ENCODE results near the gene RRP12. TPM values are rescaled to one million over a fixed set of nuclear protein-coding genes. Genes with fewer than 3 reads are reported as not detected.

RRP12 gene
- polyA plus RNA-seq, 4 donors: 14.8 to 28.2 (median 20.7) TPM

DNA sequence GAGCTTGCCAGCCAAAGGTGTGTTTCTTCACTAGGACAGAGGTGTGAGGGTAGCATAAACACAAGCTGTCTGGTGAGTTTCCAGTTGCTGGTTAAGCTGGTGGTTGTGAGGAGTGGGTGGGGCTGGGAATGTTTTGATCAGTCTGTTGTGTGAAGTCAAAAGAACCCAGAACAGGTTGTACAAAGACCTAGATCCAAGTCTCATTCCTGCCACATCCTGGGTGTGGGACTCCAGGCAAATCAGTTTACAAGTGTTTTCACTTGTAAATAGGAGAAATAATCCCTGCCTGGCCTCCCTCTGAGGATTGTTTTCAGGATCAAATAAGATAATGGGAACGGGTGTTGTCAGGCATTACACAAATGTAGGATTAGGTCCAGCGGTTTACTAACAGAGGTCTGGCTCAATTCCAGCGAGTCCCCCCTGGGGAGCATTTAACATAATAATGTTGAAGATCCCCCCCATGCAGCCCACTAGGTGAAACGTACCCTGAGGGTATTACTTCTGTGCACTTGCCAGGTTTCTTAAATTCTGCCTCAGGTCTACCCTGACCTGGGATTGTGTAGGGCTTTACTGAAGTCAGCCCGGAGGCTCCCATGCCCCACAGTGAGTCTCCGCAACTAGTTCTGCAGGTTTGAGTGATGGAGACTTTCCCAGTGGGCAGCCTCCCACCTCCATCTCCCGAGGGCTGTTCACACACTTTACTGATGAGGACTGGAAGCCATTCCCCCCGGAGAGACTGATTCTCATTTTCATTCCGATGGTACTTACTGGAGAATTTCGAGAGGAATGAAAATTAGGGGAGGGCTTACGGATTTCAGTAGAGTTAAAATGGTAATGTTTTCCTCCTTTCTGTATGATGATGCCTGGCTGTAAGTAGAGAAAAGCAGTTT is 64.0 kb downstream of the RRP12 start:
- DNase-seq (ENCODE audit: low read depth in 4 of 4, low spot score in 3 of 4): no peak

DNA sequence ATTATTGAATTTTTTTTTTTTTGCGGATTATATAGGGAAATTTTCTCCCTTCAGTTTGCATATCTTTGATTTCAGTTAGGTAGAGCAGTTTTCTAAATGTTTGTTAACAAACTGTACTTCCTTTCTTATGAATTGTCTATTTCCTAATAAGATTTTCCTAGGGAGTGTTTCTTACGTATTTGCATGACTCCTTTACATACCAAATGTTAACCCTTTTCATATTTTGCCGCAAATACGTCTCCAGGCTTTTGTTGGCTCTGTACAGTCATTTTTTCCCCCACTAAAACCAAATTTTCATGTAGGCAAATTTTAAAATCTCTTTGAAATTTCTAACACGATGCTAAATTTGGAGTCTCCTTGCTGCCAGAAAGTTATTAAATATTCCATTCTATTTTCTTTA is 64.7 kb downstream of the RRP12 start:
- DNase-seq (ENCODE audit: low read depth in 4 of 4, low spot score in 3 of 4): no peak

DNA sequence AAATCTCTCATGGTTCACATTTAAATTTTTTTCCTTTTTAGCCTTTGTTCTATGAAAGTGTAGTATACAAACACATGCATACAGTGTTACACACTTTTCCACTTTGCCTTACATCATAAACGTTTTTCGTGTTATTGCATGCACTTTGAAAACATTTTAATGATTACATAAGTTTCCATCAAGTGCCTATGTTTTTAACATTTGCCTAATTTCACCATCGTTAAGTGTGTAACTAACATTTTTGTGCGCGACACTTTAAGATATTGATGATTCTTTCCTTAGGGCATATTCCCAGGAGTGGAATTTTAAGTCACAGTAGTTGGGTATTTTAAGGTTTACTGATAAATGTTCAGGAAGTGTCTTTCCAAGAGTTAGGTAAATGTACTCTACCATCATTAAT is 65.1 kb downstream of the RRP12 start:
- no peak for DNase-seq (ENCODE audit: low read depth in 4 of 4, low spot score in 3 of 4)

DNA sequence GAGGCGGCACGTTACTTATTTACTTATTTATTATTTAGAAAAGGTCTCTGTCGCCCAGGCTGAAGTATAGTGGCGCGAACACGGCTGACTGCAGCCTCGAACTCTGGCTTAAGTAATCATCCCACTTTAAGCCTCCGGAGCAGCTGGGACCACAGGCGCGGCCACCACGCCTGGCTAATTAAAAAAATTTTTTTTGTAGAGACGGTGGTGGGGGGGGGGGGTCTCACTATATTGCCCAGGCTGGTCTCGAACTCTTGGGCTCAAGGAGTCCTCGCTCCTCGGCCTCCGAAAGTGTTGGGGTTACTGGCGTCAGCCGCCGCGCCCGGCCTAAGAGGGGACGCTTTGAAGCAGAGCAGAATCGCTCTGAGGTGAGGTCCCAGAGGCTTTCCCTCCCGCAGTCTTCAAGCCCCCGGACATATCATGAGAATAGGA is 65.9 kb downstream of the RRP12 start:
- no peak for DNase-seq (ENCODE audit: low read depth in 4 of 4, low spot score in 3 of 4)

DNA sequence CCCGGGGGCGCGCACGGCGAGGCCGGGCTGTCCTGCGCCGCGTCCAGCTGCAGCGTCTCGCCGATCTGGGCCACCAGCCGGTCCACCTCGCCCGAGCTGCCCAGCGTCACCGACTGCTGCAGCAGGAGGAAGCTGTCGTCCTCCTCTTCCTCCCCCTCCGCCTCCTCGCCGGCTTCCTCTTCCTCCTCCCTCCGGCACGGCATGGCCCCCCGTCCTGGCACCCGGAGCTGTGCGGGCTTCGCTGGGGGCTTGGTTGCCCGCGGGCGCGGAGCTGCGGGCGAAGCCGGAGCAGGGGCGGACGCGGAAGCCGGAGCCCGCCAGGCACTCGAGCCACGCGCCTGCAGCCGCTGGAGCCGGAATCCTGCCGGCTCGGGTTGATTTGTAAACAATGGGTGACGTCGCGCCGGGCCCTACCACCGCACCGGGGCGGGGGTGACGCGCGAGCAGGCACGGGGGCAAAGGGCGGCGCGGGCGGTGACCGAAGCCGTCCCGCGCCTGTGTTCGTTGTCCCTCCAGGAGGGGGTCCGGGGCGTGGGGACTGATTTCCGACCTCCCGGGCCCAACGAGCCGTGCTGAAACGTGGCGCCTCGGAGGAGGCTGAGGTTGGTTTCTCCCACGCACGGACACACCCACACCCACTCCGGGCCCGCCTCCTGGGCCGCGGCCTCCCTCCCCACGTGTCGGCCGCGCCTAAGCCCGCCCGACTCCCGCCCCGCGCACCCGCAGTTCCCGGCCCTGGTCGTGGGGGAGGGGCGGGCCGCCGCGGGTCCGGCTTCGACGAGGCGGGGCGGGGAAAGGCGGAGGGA is 66.6 kb downstream of the RRP12 start, which contains the start of gene FRAT2:
FRAT2 (minus strand) TSS at position 360 of the 806 bp plus-strand sequence; CDS start at position 203, 157 bp downstream.
- peak in 3 of 4 donors; percentile 82 to 83 (median 83) for DNase-seq (ENCODE audit: low read depth in 4 of 4, low spot score in 3 of 4)

DNA sequence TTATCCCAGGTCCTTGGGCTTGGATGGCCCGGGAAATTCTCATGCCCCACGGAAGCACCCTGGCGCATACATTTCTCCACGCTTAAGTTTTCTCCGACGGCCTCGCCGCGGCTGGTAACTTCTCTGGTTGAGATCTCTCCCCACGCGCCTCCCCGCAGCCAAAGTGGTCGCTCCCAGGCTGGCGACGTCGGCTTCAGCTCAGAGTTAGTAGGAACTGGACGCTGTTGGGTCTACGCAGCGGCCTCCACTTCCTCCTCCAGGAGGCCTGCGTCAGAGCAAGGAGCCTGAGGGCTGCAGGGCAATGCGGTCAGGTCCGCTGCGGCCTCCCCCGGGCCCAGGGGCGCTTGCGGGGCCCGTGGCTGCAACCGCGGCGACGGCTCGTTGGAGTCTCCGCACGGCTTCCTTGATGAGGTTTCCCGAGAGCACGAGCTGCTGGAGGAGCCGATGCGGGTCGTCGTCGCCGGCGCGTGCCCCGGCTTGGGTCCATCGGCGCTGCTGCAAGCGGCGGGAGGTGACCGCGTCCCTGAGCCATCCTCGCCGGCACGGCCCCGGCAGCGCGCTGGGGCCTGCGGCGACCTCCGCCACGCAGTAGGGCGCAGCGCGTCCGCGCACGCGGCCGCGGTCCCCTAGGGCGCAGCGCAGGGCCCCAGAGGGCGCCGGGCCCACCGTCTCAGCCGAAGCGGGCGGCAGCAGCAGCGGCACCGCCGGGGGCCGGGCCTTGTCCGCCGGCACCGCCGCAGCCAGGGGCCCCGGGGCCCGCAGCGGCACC is 67.4 kb downstream of the RRP12 start:
- no peak for DNase-seq (ENCODE audit: low read depth in 4 of 4, low spot score in 3 of 4)

DNA sequence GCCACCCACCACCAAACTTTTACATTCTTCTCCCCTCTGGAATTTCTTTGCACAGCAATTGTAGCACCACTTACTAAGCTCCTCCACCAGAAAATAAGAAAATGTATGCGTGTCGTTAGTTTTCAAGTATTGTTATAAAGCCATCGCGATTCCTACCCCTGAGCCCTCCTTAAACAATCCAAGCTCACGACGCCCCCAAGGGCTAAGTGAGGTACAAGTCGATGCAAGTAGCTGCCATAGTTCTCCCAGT is 67.9 kb downstream of the RRP12 start:
- no peak for DNase-seq (ENCODE audit: low read depth in 4 of 4, low spot score in 3 of 4)

DNA sequence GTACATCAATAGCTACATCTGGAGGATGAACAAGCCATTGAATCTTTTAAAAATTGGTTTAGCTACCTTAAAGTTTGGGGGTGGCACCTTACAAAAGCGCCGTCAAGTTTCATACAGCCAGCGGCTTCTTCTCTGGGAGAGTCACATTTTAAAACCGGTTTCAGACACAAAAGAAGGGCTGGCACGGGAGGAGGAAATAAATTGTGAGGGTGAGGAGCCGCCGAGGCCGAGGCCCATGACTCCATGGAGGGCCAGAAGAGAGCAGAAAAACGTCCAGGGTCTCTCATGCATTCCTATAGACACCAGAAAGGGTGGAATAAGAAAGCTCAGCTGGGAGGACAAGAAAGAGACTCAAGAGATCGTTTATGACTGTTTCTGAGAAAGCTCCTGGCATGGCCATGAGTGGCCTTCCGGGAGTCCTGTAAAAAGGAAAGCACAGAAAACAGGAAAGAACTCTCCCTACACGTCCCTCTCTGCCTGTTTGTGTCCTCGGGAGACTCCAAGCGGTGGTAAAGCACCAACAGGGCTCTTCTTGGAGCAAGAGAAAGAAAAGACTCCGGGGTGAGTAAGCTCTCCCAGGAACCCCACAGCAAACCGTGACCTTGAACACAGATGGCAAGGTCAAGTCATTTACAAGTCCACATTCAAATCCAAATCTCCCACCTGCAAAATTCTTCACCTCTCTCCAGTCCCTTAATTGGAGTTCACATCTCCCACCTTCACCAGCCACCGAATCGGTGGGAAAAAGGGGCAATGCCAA is 68.4 kb downstream of the RRP12 start:
- DNase-seq (ENCODE audit: low read depth in 4 of 4, low spot score in 3 of 4): no peak

DNA sequence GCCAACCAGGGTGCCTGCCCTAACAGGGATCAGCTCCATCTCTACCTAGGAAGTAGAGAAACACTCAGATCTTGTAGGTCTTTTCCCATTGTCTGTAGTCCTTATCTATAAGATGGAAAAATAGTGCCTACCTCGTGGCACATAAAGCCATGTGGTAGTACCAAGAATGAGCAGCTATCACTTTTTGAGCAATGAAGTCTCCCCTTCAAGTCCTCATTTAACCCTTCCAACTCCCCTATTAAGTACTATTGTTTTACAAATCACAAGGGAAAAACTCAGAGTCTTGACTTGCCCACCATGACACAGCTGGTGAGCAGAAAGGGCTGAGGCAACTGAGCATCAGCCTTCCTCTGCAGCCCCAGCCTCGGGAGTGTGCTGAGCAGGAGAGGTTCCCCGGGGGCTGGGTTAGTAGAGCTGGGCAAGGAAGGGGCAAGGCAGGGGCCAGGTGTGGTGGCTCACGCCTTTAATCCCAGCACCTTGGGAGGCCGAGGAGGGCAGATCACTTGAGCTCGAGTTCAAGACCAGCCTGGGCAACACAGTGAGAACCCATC is 69.9 kb downstream of the RRP12 start:
- DNase-seq (ENCODE audit: low read depth in 4 of 4, low spot score in 3 of 4): no peak

DNA sequence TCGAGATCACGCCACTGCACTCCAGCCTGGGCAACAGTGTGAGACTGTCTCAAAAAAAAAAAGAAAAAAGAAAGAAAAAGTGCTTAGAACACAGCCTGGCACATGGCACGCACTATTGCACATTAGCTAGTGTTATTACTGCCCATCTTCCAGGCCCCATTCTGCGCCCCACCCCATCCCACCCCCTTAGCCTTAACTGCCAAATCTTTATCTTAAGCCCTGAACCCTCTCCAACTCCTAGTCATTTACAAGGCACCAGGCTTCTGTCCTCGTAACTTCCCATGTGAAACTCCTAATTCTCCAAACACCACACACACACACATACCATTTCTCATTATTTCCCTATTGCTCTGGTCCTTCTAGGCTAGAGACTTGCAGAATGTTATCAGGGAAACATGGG is 71.4 kb downstream of the RRP12 start:
- DNase-seq (ENCODE audit: low read depth in 4 of 4, low spot score in 3 of 4): no peak

DNA sequence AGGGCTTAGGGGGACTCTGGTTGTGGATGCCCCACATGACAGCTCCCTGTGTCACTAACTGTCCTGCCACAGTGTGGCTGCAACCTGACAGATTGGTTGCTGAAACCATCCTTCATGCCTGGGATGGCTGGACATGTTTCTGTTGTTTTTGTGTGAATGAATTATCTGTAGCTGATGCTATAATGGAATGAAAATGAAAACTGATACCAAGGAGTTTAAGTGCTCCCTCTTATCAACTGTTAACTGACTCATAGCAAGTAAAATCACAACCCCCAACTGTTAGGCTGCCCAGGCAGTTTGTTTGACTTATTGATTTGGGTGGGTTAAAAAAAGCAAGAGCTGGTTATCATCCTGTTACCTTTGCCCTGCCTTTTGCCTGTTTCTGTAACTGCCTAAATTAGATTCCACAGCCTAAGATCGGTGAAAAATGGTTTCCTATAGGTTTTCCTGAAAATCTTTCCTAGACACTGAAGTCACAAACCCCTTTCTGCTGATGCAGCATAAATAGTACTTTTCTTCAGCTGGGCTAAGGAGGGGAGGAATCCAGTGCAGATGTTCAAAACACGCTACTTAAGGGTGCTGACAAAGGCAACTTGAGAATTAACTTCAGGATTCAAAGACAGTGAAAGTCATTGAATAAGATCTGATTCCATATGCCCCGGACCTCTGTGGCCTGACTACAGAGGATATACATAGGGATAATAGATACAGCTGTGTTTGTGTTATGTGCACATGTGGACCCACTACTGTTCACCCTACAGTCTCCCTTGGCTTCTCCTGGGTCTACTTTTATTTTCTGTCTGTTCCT is 72.3 kb downstream of the RRP12 start:
- no peak for DNase-seq (ENCODE audit: low read depth in 4 of 4, low spot score in 3 of 4)

DNA sequence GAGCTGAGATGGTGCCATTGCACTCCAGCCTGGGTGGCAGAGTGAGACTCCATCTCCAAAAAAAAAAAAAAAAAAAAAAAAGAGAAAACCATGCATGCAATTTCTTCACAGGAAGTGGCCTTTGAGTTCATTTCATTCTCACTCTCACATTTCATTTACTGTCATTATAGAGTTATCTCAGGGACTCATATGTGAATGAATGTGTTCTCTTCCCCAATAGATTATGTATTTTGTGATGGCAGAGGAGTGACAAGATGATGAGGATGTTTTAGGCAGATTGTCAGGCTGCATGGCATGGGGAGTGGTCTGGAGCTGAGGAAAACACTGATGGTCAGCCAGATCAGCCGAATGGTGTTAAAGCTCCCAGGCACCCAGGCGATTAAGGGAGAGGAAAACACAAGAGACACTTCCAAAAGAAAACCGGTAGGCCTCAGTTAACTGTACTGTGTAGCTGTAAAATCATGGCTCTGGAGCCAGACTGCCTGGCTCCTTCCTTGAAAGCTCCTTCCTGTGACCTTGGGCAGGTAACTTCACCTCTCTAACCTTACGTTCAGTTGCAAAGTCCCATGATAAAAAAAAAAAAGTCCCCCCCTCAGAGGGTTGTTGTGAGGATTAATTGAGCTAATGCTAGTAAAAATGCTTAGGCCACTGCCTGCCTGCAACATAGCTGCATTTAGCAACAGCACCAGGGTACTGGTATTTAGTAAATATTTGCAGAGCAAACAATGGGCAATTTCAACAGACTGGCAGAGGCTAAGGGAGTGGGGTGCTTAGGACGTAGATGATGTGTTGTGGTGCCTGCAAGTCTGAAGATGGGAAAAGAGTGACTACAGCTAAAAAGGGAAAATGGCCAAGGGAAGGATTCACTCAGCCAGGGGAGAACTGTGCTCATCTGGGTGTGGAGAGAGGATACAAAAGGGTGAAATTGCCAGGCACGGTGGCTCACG is 73.5 kb downstream of the RRP12 start:
- DNase-seq (ENCODE audit: low read depth in 4 of 4, low spot score in 3 of 4): no peak

DNA sequence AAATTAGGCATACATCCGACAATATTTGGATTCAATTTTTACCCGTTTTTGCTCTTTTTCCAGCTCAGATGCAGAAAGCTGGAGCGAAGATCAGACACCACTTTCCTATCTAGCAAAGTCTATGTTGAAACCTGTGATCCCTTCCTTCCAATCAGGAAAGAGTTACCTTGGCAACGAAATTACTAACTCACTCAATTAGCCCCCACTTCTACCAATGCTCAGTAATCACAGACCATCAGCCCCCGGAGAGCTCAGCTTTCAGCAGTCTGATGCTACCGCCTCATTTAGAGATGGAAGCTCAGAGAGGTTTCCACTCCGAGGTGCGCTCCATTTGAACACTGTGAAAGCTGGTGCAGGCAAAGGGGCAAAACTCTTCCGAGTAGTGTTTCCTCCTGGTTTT is 75.4 kb downstream of the RRP12 start:
- DNase-seq (ENCODE audit: low read depth in 4 of 4, low spot score in 3 of 4): no peak

DNA sequence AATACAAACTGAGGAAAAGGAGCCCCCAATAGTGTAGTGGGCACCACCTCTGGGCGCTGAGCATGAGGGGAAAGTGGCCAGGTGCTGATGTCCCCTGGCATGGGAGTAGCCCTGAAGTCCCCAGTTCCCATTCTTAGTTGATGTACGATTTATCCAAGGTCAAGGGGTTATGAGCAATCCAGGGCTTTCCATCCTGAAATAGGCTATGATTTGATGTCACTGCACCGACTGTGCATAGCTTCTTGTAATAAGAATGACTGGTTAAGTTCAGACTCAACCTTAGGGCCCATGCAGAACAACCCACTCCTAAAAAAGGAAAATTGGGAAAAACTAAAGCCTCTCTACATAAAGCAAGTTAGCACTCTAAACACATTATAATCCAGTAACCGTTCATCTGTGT is 77.6 kb downstream of the RRP12 start:
- DNase-seq (ENCODE audit: low read depth in 4 of 4, low spot score in 3 of 4): no peak

DNA sequence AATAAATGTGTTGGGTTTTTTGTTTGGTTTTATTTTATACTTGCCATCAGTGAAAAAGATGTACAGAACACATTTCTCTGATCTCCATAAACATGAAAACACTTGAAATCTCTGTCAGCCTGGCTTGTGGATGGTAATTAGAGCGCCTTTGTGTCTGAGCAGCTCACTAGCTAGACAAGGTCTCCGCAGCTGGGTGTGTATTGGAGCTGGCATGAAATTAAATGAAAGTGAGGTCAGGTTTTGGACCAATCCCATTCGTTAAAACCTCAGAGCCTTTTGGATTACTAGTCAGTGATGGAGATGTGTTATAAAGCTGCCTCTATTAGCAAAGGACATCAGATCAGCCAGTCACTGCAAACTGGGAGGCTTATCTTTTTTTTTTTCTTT is 79.3 kb downstream of the RRP12 start:
- DNase-seq (ENCODE audit: low read depth in 4 of 4, low spot score in 3 of 4): no peak

DNA sequence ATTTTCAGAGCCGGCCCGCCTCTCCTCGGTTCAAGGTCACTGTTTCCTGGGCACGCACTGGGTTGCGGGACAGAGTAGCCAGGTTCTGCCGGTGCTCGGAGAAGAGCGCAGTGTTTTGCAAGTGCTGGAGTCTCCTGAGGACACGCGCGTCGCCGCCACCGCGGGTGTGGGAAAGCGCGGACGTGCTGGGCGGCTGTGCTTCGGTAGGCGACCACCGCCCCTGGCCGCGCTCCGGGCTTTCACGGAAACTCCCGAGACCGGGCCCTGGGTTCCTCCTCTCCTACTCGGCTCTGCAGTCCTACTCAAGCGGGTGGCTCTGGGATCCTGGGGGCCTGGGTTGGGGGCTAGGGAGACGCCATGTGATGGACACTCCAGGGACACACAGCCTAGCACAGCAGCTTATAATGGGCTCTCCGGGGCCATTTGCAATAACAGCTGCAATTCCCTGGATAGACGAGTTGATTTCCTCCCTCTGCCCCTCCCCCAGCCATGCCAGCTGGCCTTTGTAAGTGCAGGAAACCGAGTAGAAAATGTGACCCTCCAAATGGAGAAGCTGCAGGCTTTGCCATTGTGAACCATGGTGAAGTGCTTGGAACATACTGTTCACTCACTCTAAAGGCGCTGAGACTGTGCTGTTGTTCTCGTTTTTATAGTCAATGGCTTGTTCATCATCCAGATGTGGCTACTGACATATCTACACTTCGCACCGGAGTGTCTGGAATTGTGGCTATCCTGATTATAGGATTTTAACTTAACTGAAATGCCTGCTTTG is 79.9 kb downstream of the RRP12 start:
- no peak for DNase-seq (ENCODE audit: low read depth in 4 of 4, low spot score in 3 of 4)

DNA sequence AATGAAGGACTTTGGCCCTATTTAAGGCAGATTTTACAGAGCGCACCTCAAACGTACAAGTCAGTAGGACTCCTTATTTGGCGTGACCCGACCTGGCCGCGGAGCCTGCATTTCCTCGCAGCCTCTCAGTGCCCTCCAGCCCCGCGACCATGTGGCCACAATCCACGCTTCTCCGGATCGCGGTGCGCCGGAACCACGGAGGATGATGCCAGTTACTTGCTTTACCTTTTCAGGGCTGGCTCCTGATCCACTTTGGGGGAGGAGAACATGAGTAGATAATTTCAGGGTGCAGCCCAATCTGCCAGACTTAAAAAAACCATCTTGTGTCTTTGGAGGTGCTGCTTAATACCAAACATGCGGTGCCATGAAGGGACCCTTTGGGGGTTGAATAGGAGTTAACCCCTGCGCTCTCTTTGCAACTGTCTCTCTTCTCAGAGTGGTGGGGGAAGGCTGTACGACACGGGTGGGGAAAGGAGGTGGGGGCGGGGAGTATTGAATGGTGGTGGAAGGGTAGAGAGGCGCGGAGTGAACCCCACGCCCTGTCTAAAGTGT is 80.6 kb downstream of the RRP12 start:
- DNase-seq (ENCODE audit: low read depth in 4 of 4, low spot score in 3 of 4): no peak

All from left renal pelvis (tissue), 4 donors.